Fibroblast of lung (primary cell): ENCODE data around the gene OR13F1. TPM values are rescaled to one million over a fixed set of nuclear protein-coding genes. Genes with fewer than 3 reads are reported as not detected.
"Not testable (repeated sequence)": the region's sequence is repeated elsewhere in the genome, so short reads cannot be mapped to it uniquely, and the experiment has no call there.

Experiments used
- DNase-seq, 2 donors: peaks; one replicate each; pipeline versions ENCODE4 v3.0.0 to v3.0.0-alpha.2; 2010; ENCODE audit warnings: low read depth in 2 of 2
- H2AFZ ChIP-seq: 2 replicates; pipeline ENCODE4 v1.5.1; 2012; ENCODE audit warnings: low read length, control low read depth, inconsistent platforms
- H3K27ac ChIP-seq: 2 replicates; pipeline ENCODE4 v1.5.1; 2011; ENCODE audit warnings: low read length, control low read depth; ENCODE audit not compliant: insufficient read depth
- H3K27me3 ChIP-seq: 2 replicates; pipeline ENCODE4 v1.5.1; 2011; ENCODE audit warnings: mild to moderate bottlenecking, low read length; ENCODE audit not compliant: control insufficient read depth, insufficient read depth
- H3K36me3 ChIP-seq: 2 replicates; pipeline ENCODE4 v1.5.1; 2011; ENCODE audit warnings: low read length; ENCODE audit not compliant: control insufficient read depth, insufficient read depth
- H3K4me1 ChIP-seq: 2 replicates; pipeline ENCODE4 v1.5.1; 2011; ENCODE audit warnings: low read length; ENCODE audit not compliant: control insufficient read depth, insufficient read depth; ENCODE audit errors: extremely low read depth
- H3K4me2 ChIP-seq: 2 replicates; pipeline ENCODE4 v1.5.1; 2011; ENCODE audit warnings: low read length, control low read depth; ENCODE audit not compliant: insufficient read depth; ENCODE audit errors: extremely low read depth
- H3K4me3 ChIP-seq, 4 experiments: fragments of 200-600 bp in 1 of 4; sonication (generic) in 1 of 4; replicated peaks in 1 of 4; 2 replicates each; pipeline ENCODE4 v1.5.1; 2011 to 2016; ENCODE audit warnings: low read length in 4 of 4, low read depth in 3 of 4, mild to moderate bottlenecking in 3 of 4, control low read depth in 2 of 4, inconsistent platforms in 1 of 4, mixed read lengths in 1 of 4; ENCODE audit not compliant: insufficient read depth in 1 of 4; ENCODE audit errors: control extremely low read depth in 1 of 4
- H3K79me2 ChIP-seq: 2 replicates; pipeline ENCODE4 v1.5.1; 2012; ENCODE audit warnings: mild to moderate bottlenecking, low read length, inconsistent platforms; ENCODE audit not compliant: control insufficient read depth, insufficient read depth
- H3K9ac ChIP-seq: 2 replicates; pipeline ENCODE4 v1.5.1; 2011; ENCODE audit warnings: mild to moderate bottlenecking, low read length, control low read depth; ENCODE audit not compliant: insufficient read depth
- H3K9me3 ChIP-seq: 2 replicates; pipeline ENCODE4 v1.5.1; 2012; ENCODE audit warnings: low read depth, low read length; ENCODE audit not compliant: control insufficient read depth, insufficient read depth
- H4K20me1 ChIP-seq: 2 replicates; pipeline ENCODE4 v1.5.1; 2011; ENCODE audit warnings: low read length; ENCODE audit not compliant: control insufficient read depth, insufficient read depth; ENCODE audit errors: extremely low read depth
- EZH2 ChIP-seq: IDR thresholded peaks from 2 replicates; pipeline ENCODE4 v1.5.1; 2012; ENCODE audit warnings: low read length, control low read depth, mild to moderate bottlenecking; ENCODE audit errors: missing control alignments
- polyA plus RNA-seq, 2 donors: library from polyadenylated mRNA; depleted of rRNA in 1 of 2; stranded (reverse) in 1 of 2; unstranded in 1 of 2; fragments of >200 nt; gene quantifications; 2 replicates each; pipeline ENCODE4 v1.2.1, GENCODE V29; 2011 to 2012; ENCODE audit warnings: missing spikeins in 1 of 2
- total RNA-seq: library from RNA; depleted of rRNA; stranded (reverse); fragments of >200 nt; gene quantifications from 2 replicates; pipeline ENCODE4 v1.2.1, GENCODE V29; 2014
- TF ChIP-seq, protein P1 (sequence below), 2 donors: IDR thresholded peaks in 1 of 2; conservative IDR thresholded peaks in 1 of 2; 1 replicate in 1 of 2; 2 replicates in 1 of 2; pipeline ENCODE4 v1.5.1; 2011 to 2012; ENCODE audit warnings: low read length in 2 of 2, control low read depth in 1 of 2, inconsistent platforms in 1 of 2, low read depth in 1 of 2, mild to moderate bottlenecking in 1 of 2

OR13F1 gene
- total and polyA plus RNA-seq, 2 donors (not counting 1 experiment from before 2014, with no cell fraction given): not detected

DNA sequence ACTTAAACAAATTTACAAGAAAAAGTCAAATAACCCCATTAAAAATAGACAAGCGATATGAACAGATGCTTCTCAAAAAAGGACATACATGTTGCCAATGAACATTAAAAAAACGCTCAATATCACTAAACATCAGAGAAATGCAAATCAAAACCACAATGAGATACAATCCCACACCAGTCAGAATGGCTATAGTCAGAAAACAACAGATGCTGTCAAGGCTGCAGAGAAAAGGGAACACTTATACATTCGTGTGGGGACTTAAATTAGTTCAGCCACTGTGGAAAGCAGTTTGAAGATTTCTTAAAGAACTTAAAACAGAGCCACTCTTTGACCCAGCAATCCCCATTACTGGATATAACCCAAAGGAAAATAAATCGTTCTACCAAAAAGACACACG, 10.8 kb downstream of the OR13F1 start:
- Histone ChIP-seq H3K4me2 (no peak overlapping the region), H3K36me3 (no peaks in the 10 kb centered on the region), H3K9ac (no peak overlapping the region), H2AFZ (no peak overlapping the region), H3K9me3 (no peaks in the 10 kb centered on the region), H3K27ac (no peak overlapping the region), H3K79me2 (no peaks in the 10 kb centered on the region), H3K4me3 (no peak overlapping the region), H4K20me1 (no peaks in the 10 kb centered on the region), H3K4me1 (no peaks in the 10 kb centered on the region), H3K27me3 (no peaks in the 10 kb centered on the region)
- no peak for TF ChIP-seq EZH2
- TF ChIP-seq, protein P1, sequence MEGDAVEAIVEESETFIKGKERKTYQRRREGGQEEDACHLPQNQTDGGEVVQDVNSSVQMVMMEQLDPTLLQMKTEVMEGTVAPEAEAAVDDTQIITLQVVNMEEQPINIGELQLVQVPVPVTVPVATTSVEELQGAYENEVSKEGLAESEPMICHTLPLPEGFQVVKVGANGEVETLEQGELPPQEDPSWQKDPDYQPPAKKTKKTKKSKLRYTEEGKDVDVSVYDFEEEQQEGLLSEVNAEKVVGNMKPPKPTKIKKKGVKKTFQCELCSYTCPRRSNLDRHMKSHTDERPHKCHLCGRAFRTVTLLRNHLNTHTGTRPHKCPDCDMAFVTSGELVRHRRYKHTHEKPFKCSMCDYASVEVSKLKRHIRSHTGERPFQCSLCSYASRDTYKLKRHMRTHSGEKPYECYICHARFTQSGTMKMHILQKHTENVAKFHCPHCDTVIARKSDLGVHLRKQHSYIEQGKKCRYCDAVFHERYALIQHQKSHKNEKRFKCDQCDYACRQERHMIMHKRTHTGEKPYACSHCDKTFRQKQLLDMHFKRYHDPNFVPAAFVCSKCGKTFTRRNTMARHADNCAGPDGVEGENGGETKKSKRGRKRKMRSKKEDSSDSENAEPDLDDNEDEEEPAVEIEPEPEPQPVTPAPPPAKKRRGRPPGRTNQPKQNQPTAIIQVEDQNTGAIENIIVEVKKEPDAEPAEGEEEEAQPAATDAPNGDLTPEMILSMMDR (conservative IDR thresholded peaks at IDR 0.05 in 1 of 2, IDR thresholded peaks at IDR 0.05 in 1 of 2; ENCODE audit: low read depth in 1 of 2, low read length in 2 of 2): no peak
- DNase-seq: no peak

DNA sequence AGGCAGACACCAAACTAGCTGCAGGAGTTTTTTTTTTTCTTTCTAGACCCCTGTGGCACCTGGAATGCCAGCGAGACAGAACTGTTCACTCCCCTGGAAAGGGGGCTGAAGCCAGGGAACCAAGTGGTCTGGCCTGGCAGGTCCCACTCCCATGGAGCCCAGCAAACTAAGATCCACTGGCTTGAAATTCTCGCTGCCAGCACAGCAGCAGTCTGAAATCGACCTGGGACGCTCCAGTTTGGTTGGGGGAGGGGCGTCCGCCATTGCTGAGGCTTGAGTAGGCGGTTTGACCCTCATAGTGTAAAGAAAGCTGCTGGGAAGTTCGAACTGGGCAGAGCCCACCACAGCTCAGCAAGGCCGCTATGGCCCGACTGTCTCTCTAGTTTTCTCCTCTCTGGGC, 16.2 kb downstream of the OR13F1 start:
- not testable (repeated sequence) for DNase-seq, H3K4me1 ChIP-seq, H3K9me3 ChIP-seq, H3K79me2 ChIP-seq, H2AFZ ChIP-seq, H3K36me3 ChIP-seq, H3K4me3 ChIP-seq, H3K27me3 ChIP-seq, H3K9ac ChIP-seq, H4K20me1 ChIP-seq, H3K27ac ChIP-seq, H3K4me2 ChIP-seq

DNA sequence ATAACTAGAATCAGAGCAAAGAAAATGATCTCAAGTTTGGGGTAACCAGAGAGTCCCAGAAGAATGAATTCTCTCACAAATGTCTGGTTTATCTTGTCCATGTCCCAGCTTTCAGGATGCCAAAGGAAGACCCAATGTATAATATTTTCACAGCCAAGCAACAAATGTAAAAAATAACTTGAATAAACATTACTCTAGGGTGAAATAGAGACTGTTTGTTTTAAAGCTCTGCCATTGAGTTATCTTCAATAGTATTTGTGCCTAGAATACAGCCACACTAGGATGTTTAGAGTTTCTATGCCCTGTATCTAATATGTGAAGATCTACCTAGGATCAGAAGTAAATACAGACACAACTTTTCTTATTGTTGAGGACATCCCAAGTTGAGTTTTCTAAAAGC, 23.0 kb downstream of the OR13F1 start, which contains the start of gene OR13C4:
TSS of gene OR13C4 (minus strand) at position 101 of the 400 bp plus-strand sequence. CDS start at position 101, 0 bp downstream.
- Histone ChIP-seq H3K4me3 (no peak within 1 kb of the TSS), H3K36me3 (no peaks in the 10 kb centered on the region), H3K4me1 (no peaks in the 10 kb centered on the region), H3K27me3 (no peaks in the 10 kb centered on the region), H3K79me2 (no peaks in the 10 kb centered on the region), H4K20me1 (no peaks in the 10 kb centered on the region), H3K9ac (no peak within 1 kb of the TSS), H3K27ac (no peak within 1 kb of the TSS), H2AFZ (no peak within 1 kb of the TSS), H3K4me2 (no peak within 1 kb of the TSS), H3K9me3 (no peaks in the 10 kb centered on the region)
- DNase-seq: no peak
- TF ChIP-seq EZH2: no peak

DNA sequence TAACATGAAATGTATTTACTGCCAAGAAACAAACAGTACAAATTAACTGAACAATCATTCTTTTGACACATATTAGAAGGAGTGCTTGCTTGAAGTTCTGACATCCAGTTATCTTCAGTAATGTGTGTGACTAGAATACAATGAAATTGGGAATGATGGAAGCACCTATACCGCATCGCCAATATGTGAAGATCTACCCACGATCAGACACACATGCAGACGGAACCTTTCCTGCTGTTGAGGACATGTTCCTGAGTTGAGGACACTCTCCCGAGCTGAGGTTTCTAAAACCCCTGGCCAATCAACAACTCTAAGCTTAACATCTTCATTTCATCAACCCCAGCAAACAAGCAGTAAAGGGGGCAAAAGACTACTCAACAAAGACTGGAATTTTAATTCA, 32.7 kb downstream of the OR13F1 start, which contains the start of gene OR13C3:
TSS of gene OR13C3 (minus strand) at position 101 of the 400 bp plus-strand sequence. CDS start 133 bp downstream, outside the sequence.
- H3K27ac ChIP-seq: no peak within 1 kb of the TSS
- H3K4me2 ChIP-seq: no peak within 1 kb of the TSS
- H3K4me3 ChIP-seq: no peak within 1 kb of the TSS
- no peaks in the 10 kb centered on the region for H3K79me2 ChIP-seq
- H2AFZ ChIP-seq: no peak within 1 kb of the TSS
- H3K9ac ChIP-seq: no peak within 1 kb of the TSS
- TF ChIP-seq EZH2: no peak
- TF ChIP-seq, protein P1 (conservative IDR thresholded peaks at IDR 0.05 in 1 of 2, IDR thresholded peaks at IDR 0.05 in 1 of 2; ENCODE audit: low read depth in 1 of 2, low read length in 2 of 2): no peak
- no peak for DNase-seq
- H3K4me1 ChIP-seq: no peaks in the 10 kb centered on the region
- no peaks in the 10 kb centered on the region for H3K36me3 ChIP-seq
- no peaks in the 10 kb centered on the region for H4K20me1 ChIP-seq
- no peaks in the 10 kb centered on the region for H3K27me3 ChIP-seq
- no peaks in the 10 kb centered on the region for H3K9me3 ChIP-seq
